ENCODE data around the gene NAALAD2. TPM values are rescaled to one million over a fixed set of nuclear protein-coding genes. Genes with fewer than 3 reads are reported as not detected.

The NAALAD2 gene
- polyA plus RNA-seq, 3 donors = not detected

DNA sequence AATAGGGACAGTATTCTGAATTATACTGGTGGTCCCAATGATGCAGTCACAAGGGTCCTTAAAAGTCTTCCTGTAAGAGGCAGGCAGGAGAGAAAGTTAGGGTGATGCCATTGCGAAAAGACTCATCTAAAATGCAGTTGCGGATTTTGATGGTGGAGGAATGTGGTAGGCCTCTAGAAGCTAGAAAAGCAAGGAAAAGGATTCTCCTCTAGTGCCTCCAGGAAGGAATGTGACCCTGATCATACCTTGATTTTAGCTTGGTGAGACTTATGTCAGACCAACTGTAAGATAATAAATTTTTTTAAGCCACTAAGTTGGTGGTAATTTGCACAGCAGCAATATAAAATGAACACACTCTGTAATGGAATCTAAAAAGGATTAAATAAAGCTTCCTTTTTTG is 54.5 kb downstream of the NAALAD2 start:
- no peaks in the 10 kb centered on the region for H3K4me1 Mint-ChIP-seq
- DNase-seq = no peak
- TF ChIP-seq, protein P1, sequence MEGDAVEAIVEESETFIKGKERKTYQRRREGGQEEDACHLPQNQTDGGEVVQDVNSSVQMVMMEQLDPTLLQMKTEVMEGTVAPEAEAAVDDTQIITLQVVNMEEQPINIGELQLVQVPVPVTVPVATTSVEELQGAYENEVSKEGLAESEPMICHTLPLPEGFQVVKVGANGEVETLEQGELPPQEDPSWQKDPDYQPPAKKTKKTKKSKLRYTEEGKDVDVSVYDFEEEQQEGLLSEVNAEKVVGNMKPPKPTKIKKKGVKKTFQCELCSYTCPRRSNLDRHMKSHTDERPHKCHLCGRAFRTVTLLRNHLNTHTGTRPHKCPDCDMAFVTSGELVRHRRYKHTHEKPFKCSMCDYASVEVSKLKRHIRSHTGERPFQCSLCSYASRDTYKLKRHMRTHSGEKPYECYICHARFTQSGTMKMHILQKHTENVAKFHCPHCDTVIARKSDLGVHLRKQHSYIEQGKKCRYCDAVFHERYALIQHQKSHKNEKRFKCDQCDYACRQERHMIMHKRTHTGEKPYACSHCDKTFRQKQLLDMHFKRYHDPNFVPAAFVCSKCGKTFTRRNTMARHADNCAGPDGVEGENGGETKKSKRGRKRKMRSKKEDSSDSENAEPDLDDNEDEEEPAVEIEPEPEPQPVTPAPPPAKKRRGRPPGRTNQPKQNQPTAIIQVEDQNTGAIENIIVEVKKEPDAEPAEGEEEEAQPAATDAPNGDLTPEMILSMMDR (IDR thresholded peaks at IDR 0.05) = no peak
- no peaks in the 10 kb centered on the region for H3K27me3 Mint-ChIP-seq (ENCODE audit: low read depth in 3 of 3)
- Histone ChIP-seq H4K20me1 (ENCODE audit: insufficient read depth, low read length) (no peaks in the 10 kb centered on the region), H3K4me1 (ENCODE audit: control insufficient read depth in 1 of 2, insufficient read depth in 2 of 2, low read length in 2 of 2) (no peaks in the 10 kb centered on the region), H2AFZ (ENCODE audit: insufficient read depth, low read depth, low read length, poor library complexity, severe bottlenecking) (no peak overlapping the region), H3K4me3 (replicated peaks in 1 of 3; ENCODE audit: low read depth in 2 of 3, low read length in 3 of 3) (no peak overlapping the region), H3K36me3 (replicated peaks in 1 of 2; ENCODE audit: control insufficient read depth in 1 of 2, insufficient read depth in 2 of 2, low read length in 2 of 2) (peaks cover 0 to 8% of the 10 kb centered on the region in 2 donors), H3K79me2 (ENCODE audit: insufficient read depth, low read length) (no peaks in the 10 kb centered on the region), H3K27me3 (ENCODE audit: control insufficient read depth in 2 of 2, insufficient read depth in 2 of 2, low read length in 2 of 2) (no peaks in the 10 kb centered on the region), H3K9me3 (replicated peaks in 1 of 2; ENCODE audit: control insufficient read depth in 1 of 2, insufficient read depth in 1 of 2, low read length in 2 of 2) (no peaks in the 10 kb centered on the region), H3K4me2 (replicated peaks; ENCODE audit: extremely low read depth, low read length, poor library complexity, severe bottlenecking) (no peak overlapping the region), H3K27ac (ENCODE audit: low read depth in 1 of 2, low read length in 2 of 2) (no peak overlapping the region), H3K9ac (ENCODE audit: insufficient read depth, low read length, poor library complexity, severe bottlenecking) (no peak overlapping the region)
- intact Hi-C loops (cut with micrococcal nuclease) = no loop called here
- no peak overlapping the region for H3K27ac Mint-ChIP-seq
- H3K36me3 Mint-ChIP-seq = no peaks in the 10 kb centered on the region
- 100% methylated on average over 1 of the region's 2 CpGs for WGBS (ENCODE audit: insufficient coverage)
- H3K4me3 Mint-ChIP-seq = no peak overlapping the region
- H3K9me3 Mint-ChIP-seq = peaks cover 0 to 2% (median 0%) of the 10 kb centered on the region in 7 donors

DNA sequence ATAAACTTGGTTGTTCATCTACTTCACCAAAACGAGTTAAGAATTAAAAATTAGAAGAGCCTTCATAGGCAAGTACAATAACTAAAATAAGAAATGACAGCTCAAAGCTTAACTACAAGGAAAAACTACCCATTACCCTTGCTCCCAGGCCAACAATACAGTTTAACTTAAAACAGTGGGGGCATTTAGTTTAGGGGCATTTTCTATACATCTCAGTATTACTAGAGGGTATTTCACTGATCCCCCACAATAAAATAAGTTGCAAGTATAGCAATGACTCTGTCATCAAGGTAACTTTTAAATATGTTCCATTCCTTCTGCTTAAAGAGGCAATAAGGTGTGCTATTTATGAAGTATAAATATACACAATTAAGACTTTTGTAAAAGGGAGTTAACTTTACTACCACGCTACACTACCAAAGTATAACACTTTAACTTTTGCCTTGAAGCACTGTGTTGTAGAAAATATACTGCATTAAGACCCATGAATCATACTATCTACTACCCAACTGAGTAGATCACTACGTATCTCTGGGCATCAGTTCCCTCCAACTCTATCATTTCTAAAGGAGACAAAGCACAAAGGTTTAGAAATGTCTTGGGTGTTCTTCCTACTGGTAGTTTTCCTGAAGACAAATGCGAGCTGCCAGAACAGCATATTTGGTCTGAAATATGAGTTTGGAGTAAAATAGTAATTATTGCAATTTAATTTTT is 58.6 kb downstream of the NAALAD2 start:
- DNase-seq = no peak
- WGBS (ENCODE audit: insufficient coverage) = no CpG with 5 or more reads among the region's 4 CpGs
- peaks cover 0 to 29% of the 10 kb centered on the region in 2 donors for H3K36me3 ChIP-seq (replicated peaks in 1 of 2; ENCODE audit: control insufficient read depth in 1 of 2, insufficient read depth in 2 of 2, low read length in 2 of 2)
- H3K36me3 Mint-ChIP-seq = peaks cover 14% of the 10 kb centered on the region in 2 donors
- no peaks in the 10 kb centered on the region for H3K79me2 ChIP-seq (ENCODE audit: insufficient read depth, low read length)
- H3K4me3 Mint-ChIP-seq = no peak overlapping the region
- H3K27me3 Mint-ChIP-seq (ENCODE audit: low read depth in 3 of 3) = no peaks in the 10 kb centered on the region
- no peaks in the 10 kb centered on the region for H3K27me3 ChIP-seq (ENCODE audit: control insufficient read depth in 2 of 2, insufficient read depth in 2 of 2, low read length in 2 of 2)
- H3K27ac Mint-ChIP-seq = no peak overlapping the region
- H4K20me1 ChIP-seq (ENCODE audit: insufficient read depth, low read length) = no peaks in the 10 kb centered on the region
- H3K4me1 ChIP-seq (ENCODE audit: control insufficient read depth in 1 of 2, insufficient read depth in 2 of 2, low read length in 2 of 2) = no peaks in the 10 kb centered on the region
- H3K4me2 ChIP-seq (replicated peaks; ENCODE audit: extremely low read depth, low read length, poor library complexity, severe bottlenecking) = no peak overlapping the region
- H3K9me3 Mint-ChIP-seq = no peaks in the 10 kb centered on the region
- H3K9me3 ChIP-seq (replicated peaks in 1 of 2; ENCODE audit: control insufficient read depth in 1 of 2, insufficient read depth in 1 of 2, low read length in 2 of 2) = no peaks in the 10 kb centered on the region
- TF ChIP-seq, protein P1 (IDR thresholded peaks at IDR 0.05) = no peak
- no peaks in the 10 kb centered on the region for H3K4me1 Mint-ChIP-seq
- no peak overlapping the region for H2AFZ ChIP-seq (ENCODE audit: insufficient read depth, low read depth, low read length, poor library complexity, severe bottlenecking)
- H3K9ac ChIP-seq (ENCODE audit: insufficient read depth, low read length, poor library complexity, severe bottlenecking) = no peak overlapping the region
- intact Hi-C loops (cut with micrococcal nuclease) = no loop called here
- no peak overlapping the region for H3K4me3 ChIP-seq (replicated peaks in 1 of 3; ENCODE audit: low read depth in 2 of 3, low read length in 3 of 3)
- H3K27ac ChIP-seq (ENCODE audit: low read depth in 1 of 2, low read length in 2 of 2) = no peak overlapping the region
